ENCODE results near the gene FAHD2A. TPM values are rescaled to one million over a fixed set of nuclear protein-coding genes. Genes with fewer than 3 reads are reported as not detected.
A peak's percentile ranks its signal among the peaks of the same experiment; 100 is the strongest.
"Not testable (repeated sequence)": the region's sequence is repeated elsewhere in the genome, so short reads cannot be mapped to it uniquely, and the experiment has no call there.

FAHD2A gene
- total RNA-seq, 2 donors from 2014 or later = 11.7 to 23.6 TPM

- H3K27me3 ChIP-seq (replicated peaks; ENCODE audit: insufficient read depth) = no peaks in the 10 kb centered on the region
- no peaks in the 10 kb centered on the region for H3K9me3 ChIP-seq
- H3K36me3 ChIP-seq = no peaks in the 10 kb centered on the region
- DNase-seq (ENCODE audit: low spot score) (no peak), ATAC-seq (ENCODE audit: insufficient number of reproducible peaks, low FRiP score, low read depth) (no peak)
- peak overlapping the region; percentile 85 for H3K4me3 ChIP-seq
- TF ChIP-seq, protein P1, sequence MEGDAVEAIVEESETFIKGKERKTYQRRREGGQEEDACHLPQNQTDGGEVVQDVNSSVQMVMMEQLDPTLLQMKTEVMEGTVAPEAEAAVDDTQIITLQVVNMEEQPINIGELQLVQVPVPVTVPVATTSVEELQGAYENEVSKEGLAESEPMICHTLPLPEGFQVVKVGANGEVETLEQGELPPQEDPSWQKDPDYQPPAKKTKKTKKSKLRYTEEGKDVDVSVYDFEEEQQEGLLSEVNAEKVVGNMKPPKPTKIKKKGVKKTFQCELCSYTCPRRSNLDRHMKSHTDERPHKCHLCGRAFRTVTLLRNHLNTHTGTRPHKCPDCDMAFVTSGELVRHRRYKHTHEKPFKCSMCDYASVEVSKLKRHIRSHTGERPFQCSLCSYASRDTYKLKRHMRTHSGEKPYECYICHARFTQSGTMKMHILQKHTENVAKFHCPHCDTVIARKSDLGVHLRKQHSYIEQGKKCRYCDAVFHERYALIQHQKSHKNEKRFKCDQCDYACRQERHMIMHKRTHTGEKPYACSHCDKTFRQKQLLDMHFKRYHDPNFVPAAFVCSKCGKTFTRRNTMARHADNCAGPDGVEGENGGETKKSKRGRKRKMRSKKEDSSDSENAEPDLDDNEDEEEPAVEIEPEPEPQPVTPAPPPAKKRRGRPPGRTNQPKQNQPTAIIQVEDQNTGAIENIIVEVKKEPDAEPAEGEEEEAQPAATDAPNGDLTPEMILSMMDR (IDR thresholded peaks at IDR 0.05) = no peak
- peaks cover 4 to 19% of the 10 kb centered on the region in 2 donors for H3K4me1 ChIP-seq (ENCODE audit: control insufficient read depth in 1 of 2, low read depth in 2 of 2)
- H3K27ac ChIP-seq = no peak overlapping the region
Observed at GRCh38 chr2:95401480-95401879, 1.0 kb upstream of the FAHD2A start.

DNA sequence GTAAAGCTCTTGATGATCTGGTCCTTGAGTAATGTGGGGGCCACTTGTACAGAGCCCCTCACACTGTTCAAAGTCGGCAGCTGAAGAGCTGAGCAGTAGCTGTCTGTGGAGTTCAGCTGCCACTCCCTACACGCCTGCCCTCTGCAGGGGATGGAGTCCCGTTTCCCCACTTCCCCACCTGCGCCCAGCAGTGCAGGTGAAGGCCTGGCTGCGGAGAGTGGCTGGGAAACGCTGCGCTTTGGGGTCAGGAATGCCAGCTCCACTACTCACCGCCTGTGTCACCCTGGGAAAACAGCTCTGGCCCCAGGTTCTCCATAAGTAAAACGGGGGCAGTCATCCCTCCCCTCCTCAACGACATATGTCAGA lies 521 bp upstream of the FAHD2A start:
- not testable (repeated sequence) for DNase-seq (ENCODE audit: low spot score); H3K36me3 ChIP-seq; H3K27me3 ChIP-seq (replicated peaks; ENCODE audit: insufficient read depth); H3K9me3 ChIP-seq
- Histone ChIP-seq H3K4me3 (peak overlapping the region; percentile 85), H3K4me1 (ENCODE audit: control insufficient read depth in 1 of 2, low read depth in 2 of 2) (peaks cover 4 to 19% of the 10 kb centered on the region in 2 donors), H3K27ac (peak overlapping the region; percentile 63 to 79)
- peak; percentile 15 for ATAC-seq (ENCODE audit: insufficient number of reproducible peaks, low FRiP score, low read depth)

GRCh38 chr2:95403204-95403721 lies 755 bp downstream of the FAHD2A start:
- Histone ChIP-seq H3K27ac (peak overlapping the region; percentile 63 to 79), H3K4me1 (ENCODE audit: control insufficient read depth in 1 of 2, low read depth in 2 of 2) (peaks cover 4 to 19% of the 10 kb centered on the region in 2 donors), H3K4me3 (peak overlapping the region; percentile 85)
- peak; percentile 6 for ATAC-seq (ENCODE audit: insufficient number of reproducible peaks, low FRiP score, low read depth)
- H3K9me3 ChIP-seq; H3K36me3 ChIP-seq; DNase-seq (ENCODE audit: low spot score); H3K27me3 ChIP-seq (replicated peaks; ENCODE audit: insufficient read depth): not testable (repeated sequence)
- TF ChIP-seq, protein P1 (IDR thresholded peaks at IDR 0.05) = peak; percentile 10

GRCh38 chr2:95403824-95404223 lies 1.3 kb downstream of the FAHD2A start:
- H3K4me1 ChIP-seq (ENCODE audit: control insufficient read depth in 1 of 2, low read depth in 2 of 2) = peaks cover 4 to 19% of the 10 kb centered on the region in 2 donors
- DNase-seq (ENCODE audit: low spot score); H3K4me3 ChIP-seq; H3K27ac ChIP-seq; H3K27me3 ChIP-seq (replicated peaks; ENCODE audit: insufficient read depth); H3K9me3 ChIP-seq; ATAC-seq (ENCODE audit: insufficient number of reproducible peaks, low FRiP score, low read depth); H3K36me3 ChIP-seq: not testable (repeated sequence)

DNA sequence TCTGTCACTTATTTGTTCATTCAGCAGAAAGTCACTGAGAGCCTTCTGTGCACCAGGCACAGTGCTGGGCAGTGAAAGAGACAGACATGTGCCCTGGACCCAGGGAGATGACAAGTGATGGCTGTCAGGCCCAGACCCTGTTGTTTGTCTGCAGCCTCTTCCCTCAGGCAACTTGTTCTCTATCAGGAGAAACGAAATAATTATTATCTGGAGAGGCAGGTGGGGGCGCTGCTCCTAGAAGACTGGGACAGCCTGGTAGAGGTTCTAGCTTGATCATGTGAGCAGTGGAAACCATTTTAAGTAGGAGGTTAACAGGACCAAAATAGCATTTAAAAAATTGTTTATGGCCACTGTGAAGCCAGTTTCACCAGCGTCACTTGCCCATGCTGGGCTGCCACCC lies 2.2 kb downstream of the FAHD2A start:
- not testable (repeated sequence) for DNase-seq (ENCODE audit: low spot score); H3K36me3 ChIP-seq; H3K9me3 ChIP-seq; H3K27ac ChIP-seq; H3K27me3 ChIP-seq (replicated peaks; ENCODE audit: insufficient read depth); ATAC-seq (ENCODE audit: insufficient number of reproducible peaks, low FRiP score, low read depth); H3K4me3 ChIP-seq
- peaks cover 4 to 19% of the 10 kb centered on the region in 2 donors for H3K4me1 ChIP-seq (ENCODE audit: control insufficient read depth in 1 of 2, low read depth in 2 of 2)

- ATAC-seq (ENCODE audit: insufficient number of reproducible peaks, low FRiP score, low read depth); H3K4me1 ChIP-seq (ENCODE audit: control insufficient read depth in 1 of 2, low read depth in 2 of 2); H3K27ac ChIP-seq; H3K36me3 ChIP-seq; H3K9me3 ChIP-seq; H3K27me3 ChIP-seq (replicated peaks; ENCODE audit: insufficient read depth); DNase-seq (ENCODE audit: low spot score); H3K4me3 ChIP-seq: not testable (repeated sequence)
Observed at GRCh38 chr2:95411239-95411638, 8.7 kb downstream of the FAHD2A start.

DNA sequence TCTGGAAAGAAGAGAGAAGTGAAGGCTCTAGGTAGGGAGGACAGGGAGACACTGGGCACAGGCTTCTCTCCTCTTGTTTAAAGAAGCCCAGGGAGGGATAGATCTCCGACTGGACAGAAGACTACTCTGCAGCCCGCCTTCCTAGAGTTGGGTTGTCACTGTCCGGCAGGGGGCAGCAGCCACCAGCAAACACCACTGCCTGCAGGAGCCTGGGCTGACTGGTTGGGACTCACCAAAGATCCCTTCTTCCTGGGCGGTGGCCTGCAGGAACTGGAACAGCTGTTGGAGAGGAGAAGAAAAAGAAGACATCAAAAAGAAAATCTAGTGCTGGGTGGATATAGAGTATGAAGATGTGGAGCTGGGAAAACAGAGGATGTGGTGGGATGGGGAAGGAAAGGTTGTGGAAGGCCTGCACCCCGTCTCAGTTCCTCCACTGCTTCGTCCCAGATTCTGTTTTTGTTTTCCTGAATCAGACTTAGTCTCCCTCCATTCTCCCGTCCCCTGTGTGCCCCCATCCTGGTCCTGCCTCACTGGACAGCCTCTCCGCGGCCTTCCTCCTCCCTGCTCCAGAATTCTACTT lies 11.6 kb downstream of the FAHD2A start:
- not testable (repeated sequence) for H3K4me3 ChIP-seq; H3K4me1 ChIP-seq (ENCODE audit: control insufficient read depth in 1 of 2, low read depth in 2 of 2); H3K27ac ChIP-seq; H3K36me3 ChIP-seq; H3K27me3 ChIP-seq (replicated peaks; ENCODE audit: insufficient read depth); H3K9me3 ChIP-seq
- peak; percentile 39 for ATAC-seq (ENCODE audit: insufficient number of reproducible peaks, low FRiP score, low read depth)
- peak; percentile 56 for DNase-seq (ENCODE audit: low spot score)
- TF ChIP-seq, protein P1 (IDR thresholded peaks at IDR 0.05) = peak; percentile 82

DNA sequence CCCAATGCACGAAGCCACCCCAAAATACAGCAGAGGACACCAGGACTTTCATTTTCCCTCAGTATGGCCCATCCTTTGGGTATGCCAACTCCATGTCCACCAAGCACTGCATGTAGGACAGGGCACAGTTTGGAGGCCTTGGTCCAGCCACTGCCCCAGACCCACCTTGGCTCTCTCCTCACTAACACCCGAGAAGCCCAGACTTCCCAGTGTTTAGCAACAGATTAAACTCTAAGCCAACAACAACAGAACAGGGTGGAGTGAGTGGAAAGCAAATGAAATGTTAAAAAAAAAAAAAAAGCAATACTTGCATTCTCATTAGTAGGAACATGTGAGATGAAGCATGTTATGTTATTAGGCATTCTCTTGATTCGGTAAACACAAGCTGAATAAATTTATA lies 12.6 kb downstream of the FAHD2A start:
- H3K36me3 ChIP-seq; ATAC-seq (ENCODE audit: insufficient number of reproducible peaks, low FRiP score, low read depth); DNase-seq (ENCODE audit: low spot score); H3K27me3 ChIP-seq (replicated peaks; ENCODE audit: insufficient read depth); H3K27ac ChIP-seq; H3K9me3 ChIP-seq; H3K4me3 ChIP-seq; H3K4me1 ChIP-seq (ENCODE audit: control insufficient read depth in 1 of 2, low read depth in 2 of 2): not testable (repeated sequence)

DNA sequence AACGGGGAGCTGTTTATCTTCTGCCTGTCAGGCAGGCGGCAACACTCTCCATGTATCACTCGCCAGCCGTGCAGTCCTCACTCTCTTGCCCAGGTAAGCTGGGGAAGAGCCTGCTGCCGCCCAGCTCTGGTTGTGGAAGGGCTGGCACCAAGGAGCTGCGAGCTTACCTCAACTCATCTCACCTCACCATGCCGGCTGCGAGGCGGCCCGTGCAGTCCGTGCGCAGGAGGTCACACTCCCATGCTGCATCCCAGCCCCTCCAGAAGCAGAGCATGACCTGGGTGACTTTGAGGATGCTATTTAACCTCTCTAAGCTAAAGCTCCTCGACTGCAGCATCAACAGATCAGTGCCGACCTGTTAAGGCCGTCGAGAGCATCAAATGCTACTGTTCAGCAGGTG lies 13.1 kb downstream of the FAHD2A start:
- not testable (repeated sequence) for H3K9me3 ChIP-seq; H3K36me3 ChIP-seq; ATAC-seq (ENCODE audit: insufficient number of reproducible peaks, low FRiP score, low read depth); DNase-seq (ENCODE audit: low spot score); H3K4me1 ChIP-seq (ENCODE audit: control insufficient read depth in 1 of 2, low read depth in 2 of 2); H3K4me3 ChIP-seq; H3K27me3 ChIP-seq (replicated peaks; ENCODE audit: insufficient read depth); H3K27ac ChIP-seq

DNA sequence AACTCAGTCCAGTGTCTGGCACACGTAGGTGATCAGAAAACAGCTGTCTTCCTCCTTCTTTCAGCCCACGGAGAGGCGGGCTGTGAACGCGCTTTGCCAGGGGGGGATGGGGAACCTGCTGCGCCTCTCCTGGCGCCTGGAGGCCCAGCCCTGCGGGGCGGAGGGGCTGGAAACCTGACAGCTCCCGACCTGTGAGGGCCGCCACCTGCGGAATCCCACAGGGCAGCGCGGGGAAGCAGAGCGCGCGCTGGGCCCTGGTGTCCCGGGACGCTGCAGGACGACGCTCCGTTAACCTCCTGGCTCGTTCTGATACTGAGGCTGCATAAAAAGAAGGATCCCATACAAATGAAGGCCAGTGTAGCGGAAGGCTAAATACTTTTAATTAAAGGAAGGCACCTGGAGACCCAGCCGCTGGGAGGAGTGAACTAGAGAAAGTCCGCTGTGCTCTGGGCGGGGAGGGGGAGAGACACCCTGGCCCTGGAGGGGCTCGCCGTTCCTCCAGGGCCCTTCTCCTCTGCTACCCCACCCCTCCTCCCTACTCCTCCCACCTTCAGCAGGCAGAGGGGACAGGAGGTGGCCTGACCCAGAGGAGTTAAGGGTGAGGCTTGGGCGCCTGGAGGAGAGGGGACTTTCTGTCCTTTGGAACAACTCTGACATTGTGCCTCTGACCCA lies 24.8 kb downstream of the FAHD2A start:
- H3K27ac ChIP-seq; H3K4me1 ChIP-seq (ENCODE audit: control insufficient read depth in 1 of 2, low read depth in 2 of 2); DNase-seq (ENCODE audit: low spot score); H3K4me3 ChIP-seq; H3K36me3 ChIP-seq; ATAC-seq (ENCODE audit: insufficient number of reproducible peaks, low FRiP score, low read depth); H3K9me3 ChIP-seq; H3K27me3 ChIP-seq (replicated peaks; ENCODE audit: insufficient read depth): not testable (repeated sequence)
